PC-9 (cell line): ENCODE data around the gene TRIM40.

ENCODE experiments used
- EZH2 ChIP-seq: fragments of 200-600 bp; sonication (generic); IDR thresholded peaks from 2 replicates; pipeline ENCODE4 v1.8.0; 2017; ENCODE audit warnings: antibody characterized with exemption, low read depth
- TF ChIP-seq, protein P1 (sequence below): fragments of 200-600 bp; sonication (generic); conservative IDR thresholded peaks from 2 replicates; pipeline ENCODE4 v1.6.1; 2017; ENCODE audit warnings: mixed run types, antibody characterized with exemption, mild to moderate bottlenecking, moderate library complexity

DNA sequence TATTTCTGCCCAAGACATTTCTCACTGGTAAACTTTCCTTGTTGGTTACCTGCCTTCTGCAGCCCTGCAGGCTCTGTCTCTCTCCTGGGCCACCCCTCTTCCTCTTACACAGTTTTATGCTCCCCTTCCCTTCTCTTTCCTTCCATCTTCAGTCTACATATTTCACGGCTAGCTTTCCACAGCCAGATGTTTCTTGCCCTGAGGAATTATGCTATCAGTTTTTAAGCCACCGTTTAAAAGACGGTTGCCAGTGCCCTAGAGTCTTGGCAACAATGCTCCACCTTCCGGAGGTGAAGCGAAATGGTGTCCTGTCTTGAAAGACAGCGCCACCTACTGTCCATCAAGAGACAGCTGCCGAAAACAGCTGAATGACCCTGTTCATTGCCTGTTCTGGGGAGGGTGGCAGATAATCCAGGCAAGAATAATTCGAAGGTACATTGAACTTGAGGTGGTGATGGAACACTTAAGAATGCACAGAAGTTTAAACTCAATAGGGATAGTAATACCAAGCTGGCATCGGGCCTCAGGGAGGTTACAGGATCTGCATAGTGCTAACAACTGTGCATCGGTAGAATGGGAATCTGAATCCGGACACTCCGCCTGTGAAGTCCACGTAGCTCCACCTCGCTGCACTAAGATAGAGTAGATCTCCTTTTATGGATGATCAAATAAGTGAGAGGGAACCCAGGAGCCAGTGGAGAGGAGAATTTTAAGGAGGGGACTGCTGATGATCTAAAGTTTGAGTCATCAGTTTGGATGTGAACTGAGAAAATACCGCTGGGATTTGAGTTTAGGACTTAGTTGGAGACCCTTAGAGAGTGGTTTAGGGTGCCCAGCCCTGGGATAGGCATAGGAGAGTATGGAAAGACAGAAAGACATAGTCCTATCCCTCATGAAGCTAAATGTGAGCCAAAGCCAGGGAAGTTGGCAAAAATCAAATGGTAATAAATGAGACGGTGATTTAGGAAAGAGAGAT is 4.8 kb upstream of the TRIM40 start:
- TF ChIP-seq, protein P1, sequence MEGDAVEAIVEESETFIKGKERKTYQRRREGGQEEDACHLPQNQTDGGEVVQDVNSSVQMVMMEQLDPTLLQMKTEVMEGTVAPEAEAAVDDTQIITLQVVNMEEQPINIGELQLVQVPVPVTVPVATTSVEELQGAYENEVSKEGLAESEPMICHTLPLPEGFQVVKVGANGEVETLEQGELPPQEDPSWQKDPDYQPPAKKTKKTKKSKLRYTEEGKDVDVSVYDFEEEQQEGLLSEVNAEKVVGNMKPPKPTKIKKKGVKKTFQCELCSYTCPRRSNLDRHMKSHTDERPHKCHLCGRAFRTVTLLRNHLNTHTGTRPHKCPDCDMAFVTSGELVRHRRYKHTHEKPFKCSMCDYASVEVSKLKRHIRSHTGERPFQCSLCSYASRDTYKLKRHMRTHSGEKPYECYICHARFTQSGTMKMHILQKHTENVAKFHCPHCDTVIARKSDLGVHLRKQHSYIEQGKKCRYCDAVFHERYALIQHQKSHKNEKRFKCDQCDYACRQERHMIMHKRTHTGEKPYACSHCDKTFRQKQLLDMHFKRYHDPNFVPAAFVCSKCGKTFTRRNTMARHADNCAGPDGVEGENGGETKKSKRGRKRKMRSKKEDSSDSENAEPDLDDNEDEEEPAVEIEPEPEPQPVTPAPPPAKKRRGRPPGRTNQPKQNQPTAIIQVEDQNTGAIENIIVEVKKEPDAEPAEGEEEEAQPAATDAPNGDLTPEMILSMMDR = peak; percentile 98
- TF ChIP-seq EZH2 = no peak
